CD4-positive, alpha-beta T cell treated with Interleukin-15 for 4 hours (primary cell): ENCODE results near the gene ADAD1.
"Not testable (repeated sequence)": the region's sequence is repeated elsewhere in the genome, so short reads cannot be mapped to it uniquely, and the experiment has no call there.

ENCODE experiments used
- DNase-seq: peaks from one replicate; pipeline ENCODE4 v3.0.0-alpha.2; 2020; ENCODE audit warnings: low spot score

ADAD1 gene

GRCh38 chr4:122378711-122379110 lies at the start of gene ADAD1:
Gene ADAD1 (plus strand): TSS chr4:122379011. CDS start chr4:122380070, 1,059 bp downstream.
- no peak for DNase-seq

- DNase-seq: peak; percentile 13
Observed at GRCh38 chr4:122329876-122330565, 48.8 kb upstream of the ADAD1 start.

- DNase-seq: no peak
Observed at GRCh38 chr4:122331195-122331594, 47.6 kb upstream of the ADAD1 start.

- no peak for DNase-seq
Observed at GRCh38 chr4:122334828-122335227, 44.0 kb upstream of the ADAD1 start.

GRCh38 chr4:122341886-122342285 lies 36.9 kb upstream of the ADAD1 start:
- no peak for DNase-seq

- DNase-seq: no peak
Observed at GRCh38 chr4:122346036-122346435, 32.8 kb upstream of the ADAD1 start.

DNA sequence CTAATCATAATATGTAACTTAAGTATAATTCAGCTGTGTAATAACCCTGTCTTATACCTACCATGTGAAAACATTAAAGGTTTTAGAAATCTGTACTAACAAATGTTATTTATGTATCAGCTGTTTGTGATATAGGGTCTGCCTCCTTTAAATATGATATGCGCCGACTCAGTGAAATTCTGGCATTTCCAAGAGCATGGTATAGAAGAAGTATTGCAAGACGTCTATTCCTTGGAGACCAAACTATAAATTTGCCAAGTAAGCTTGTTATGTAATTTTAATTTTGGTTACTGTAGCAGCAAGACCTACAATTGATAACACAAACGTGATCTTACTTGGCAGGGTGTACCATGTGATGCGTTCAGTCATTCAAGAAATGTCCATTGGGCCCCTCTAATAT lies 32.3 kb upstream of the ADAD1 start:
- DNase-seq: no peak

GRCh38 chr4:122356317-122356808 lies 22.4 kb upstream of the ADAD1 start:
- no peak for DNase-seq

DNA sequence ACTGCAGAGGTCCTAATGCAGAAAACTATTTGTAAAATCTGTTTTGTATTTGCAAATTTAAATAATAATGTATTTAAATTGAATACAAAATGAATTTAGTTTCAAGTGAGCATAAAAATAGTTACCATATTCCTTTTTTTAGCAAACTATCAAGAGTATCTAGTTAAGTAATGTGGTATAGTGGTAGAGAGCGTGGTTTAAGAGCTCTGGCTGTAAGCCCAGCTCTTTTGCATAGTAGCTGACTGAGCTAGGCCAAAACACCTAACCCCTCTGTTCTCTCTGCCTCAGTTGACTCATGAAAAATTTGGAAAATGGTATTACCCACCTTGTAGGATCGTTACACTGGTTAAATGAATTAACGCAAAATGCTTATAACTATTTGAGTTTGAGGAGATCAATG lies 18.1 kb upstream of the ADAD1 start:
- no peak for DNase-seq

- DNase-seq: peak; percentile 14
Observed at GRCh38 chr4:122364700-122365404, 14.0 kb upstream of the ADAD1 start.

DNA sequence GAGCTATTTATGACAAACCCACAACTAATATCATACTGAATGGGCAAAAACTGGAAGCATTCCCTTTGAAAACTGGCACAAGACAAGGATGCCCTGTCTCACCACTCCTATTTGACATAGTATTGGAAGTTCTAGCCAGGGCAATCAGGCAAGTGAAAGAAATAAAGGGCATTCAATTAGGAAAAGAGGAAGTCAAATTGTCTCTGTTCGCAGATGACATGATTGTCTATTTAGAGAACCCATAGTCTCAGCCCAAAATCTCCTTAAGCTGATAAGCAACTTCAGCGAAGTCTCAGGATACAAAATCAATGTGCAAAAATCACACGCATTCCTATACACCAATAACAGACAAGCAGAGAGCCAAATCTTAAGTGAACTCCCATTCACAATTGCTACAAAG lies 10.0 kb upstream of the ADAD1 start:
- DNase-seq: not testable (repeated sequence)

- no peak for DNase-seq
Observed at GRCh38 chr4:122377352-122377751, 1.5 kb upstream of the ADAD1 start.

DNA sequence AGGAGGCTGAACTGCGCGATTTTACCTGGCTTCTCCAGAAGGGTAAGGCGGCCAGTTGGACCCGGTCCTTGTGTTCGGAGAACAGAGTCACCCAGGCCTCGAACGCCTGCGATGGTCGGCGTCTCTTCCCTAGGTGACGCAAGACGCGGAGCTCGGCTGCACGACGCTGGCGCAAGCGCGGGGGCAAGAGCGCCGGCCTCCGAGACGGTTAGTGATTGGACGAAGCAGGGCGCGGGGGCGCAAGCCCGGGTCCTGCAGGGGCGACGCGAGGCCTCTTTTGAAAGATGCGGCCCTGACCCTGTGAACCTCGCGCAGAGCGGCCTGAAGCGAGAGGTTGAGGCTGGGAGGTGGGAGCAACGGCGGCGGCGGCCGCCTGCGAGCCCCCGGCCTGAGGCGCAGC lies 428 bp downstream of the ADAD1 start:
- DNase-seq: no peak

DNA sequence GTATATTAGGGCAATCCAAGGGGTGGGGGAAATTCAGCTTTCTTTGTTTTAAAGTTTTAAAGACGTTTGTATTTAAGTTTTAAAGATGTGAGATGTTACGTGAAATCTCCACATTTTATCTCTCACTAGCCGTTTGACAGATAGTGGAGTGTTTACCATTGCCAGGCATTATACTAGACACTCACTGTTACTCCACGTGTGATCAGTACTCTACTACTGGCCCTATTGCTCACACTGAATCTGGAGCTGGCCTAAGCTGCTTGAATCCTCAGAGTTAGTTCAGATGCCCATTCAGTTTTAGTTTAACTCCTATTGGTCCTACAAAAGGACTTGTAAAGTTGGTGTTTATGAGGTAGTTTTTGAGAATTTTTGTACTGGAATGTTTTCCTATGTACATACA lies 4.5 kb downstream of the ADAD1 start:
- DNase-seq: no peak

DNA sequence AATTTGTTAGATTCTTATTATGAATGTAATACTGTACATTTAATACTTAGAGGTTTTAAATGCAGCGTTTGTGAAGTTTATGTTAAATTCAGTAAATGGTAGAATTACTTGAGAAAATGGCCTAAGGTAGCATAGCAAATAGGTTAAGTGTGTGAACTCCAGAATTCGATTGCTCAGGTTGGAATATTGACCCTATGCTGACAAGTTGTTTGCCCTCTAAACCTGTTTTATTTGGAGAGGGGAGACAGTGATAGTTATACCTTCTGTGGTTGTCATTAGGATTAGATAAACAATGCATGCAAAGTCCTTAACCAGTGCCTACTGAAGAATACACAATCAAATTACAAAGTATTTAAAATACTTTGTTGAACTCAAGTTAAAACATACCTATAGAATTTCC lies 5.4 kb downstream of the ADAD1 start:
- no peak for DNase-seq

DNA sequence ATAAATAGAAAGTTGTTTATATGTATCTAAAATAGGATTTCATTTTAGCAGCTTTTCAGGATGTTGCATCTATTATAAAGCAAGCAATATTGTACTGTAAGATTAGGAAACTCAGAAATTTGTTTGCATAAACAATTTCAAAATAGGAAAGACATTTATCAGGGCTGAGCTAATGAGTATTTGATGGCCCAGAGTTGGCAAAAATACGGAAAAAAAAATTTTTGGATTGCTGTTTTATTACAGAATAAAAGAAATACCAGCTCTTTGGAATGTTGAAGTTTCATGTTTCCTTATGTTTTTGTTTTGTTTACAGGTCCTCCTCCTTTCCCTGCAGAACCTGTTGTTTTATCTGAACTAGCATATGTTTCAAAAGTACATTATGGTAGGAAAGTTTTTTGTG lies 14.5 kb downstream of the ADAD1 start:
- DNase-seq: no peak

DNA sequence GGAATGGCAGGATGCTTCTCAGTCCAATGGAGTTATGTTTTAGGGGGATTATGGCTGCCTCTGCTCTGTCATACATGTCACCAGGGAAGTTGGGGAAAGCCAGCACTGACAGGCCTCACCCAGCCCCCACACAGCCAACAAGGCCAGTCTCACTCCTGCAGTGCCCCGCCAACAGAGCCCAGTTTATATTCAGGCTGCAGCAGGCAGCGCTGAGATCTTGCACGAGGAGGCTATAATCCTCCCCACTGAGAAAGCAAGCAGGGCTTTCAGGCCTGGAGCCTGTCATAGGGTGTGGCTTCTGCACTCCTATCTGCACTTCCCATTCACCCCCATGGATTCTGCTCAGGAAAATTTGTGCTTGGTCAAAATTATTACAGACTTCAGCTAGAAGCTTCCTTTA lies 25.1 kb downstream of the ADAD1 start:
- no peak for DNase-seq

GRCh38 chr4:122412547-122412946 lies 33.7 kb downstream of the ADAD1 start:
- no peak for DNase-seq

GRCh38 chr4:122423246-122423645 lies 44.4 kb downstream of the ADAD1 start:
- no peak for DNase-seq

DNA sequence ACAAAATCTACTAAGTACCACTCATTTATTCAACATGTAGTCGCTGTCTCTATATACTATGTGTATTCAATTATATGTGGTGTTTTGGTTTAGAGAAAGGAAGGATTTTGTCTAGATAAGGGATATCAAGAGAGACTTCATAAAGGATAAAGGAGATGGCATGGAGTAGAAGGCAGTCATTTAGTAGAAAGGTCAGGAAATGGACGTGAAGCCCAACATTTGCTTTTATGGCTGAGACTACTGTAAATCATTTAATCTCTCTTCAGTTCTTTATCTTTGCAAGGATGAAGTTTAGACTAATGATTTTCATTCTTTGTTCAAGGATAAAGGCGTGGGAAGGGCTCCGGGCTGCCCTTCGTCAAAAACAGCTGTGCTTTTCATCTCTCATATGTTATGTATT lies 52.5 kb downstream of the ADAD1 start:
- DNase-seq: no peak

GRCh38 chr4:122434285-122434684 lies 55.5 kb downstream of the ADAD1 start:
- DNase-seq: no peak

DNA sequence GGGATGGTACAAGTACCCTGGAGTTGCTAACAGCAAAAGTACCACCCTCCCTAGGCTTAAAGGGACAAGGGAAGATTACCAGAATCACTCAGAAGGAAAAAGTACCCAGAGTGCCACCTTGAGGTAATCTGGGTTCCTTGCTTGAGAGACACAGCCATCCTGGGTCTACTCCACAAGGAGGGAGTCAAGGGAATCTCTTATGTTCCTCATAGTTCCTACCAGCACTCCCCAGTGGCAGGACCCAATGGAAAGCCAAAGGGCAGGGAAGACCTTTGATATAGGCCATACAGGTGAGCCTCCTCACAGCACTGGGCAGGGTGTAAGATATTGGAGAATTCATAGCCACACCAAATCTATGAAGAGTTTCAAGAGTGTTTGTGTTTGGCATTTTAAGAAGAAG lies 72.0 kb downstream of the ADAD1 start:
- DNase-seq: peak; percentile 10

DNA sequence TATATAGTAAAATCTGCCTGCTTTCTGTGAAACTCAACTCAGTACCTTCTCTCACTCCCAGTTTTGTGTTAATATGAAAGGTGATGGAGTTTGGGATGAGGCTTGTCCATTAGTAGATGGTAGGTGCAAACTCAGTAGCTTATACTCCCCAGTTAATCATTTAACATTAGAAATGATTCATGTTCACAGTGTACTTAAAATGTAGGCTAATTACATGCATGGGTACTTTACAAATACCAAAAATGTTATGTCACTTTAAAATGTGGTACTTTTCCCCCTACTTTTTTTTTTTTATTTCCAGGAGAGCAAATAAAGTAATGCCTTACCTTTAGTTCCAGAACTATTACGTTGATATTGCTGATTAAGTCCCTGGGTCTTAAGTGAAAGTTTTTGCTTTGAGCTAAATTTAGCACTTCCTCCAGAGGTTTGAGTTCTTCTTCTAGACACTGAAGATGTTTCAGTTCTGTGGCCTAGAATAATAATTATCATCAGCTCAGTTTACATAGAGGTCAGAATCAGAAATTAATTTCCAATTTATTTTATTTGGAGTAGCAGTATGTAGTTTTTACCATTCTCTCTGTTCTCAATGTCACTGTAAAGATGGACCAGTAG lies 74.7 kb downstream of the ADAD1 start:
- no peak for DNase-seq
